Tibial nerve (tissue), 4 donors: ENCODE results near the gene LRRC27. TPM values are rescaled to one million over a fixed set of nuclear protein-coding genes. Genes with fewer than 3 reads are reported as not detected.

ENCODE experiments used
- DNase-seq, 2 donors: peaks; one replicate each; pipeline ENCODE4 v3.0.0-alpha.2; 2019; ENCODE audit warnings: low spot score in 2 of 2
- H3K27ac ChIP-seq, 4 donors: fragments of 200-600 bp; sonication (generic) in 3 of 4; one replicate each; pipeline ENCODE4 v1.5.1; 2017 to 2019; ENCODE audit warnings: mild to moderate bottlenecking in 1 of 4
- H3K27me3 ChIP-seq, 2 donors: fragments of 200-600 bp; sonication (generic) in 1 of 2; one replicate each; pipeline versions ENCODE4 v1.5.1 to v1.6.0; 2017 to 2019
- H3K36me3 ChIP-seq, 3 donors: fragments of 200-600 bp; sonication (generic); one replicate each; pipeline ENCODE4 v1.5.1; 2018 to 2019
- H3K4me1 ChIP-seq, 4 donors: fragments of 200-600 bp; sonication (generic) in 3 of 4; one replicate each; pipeline ENCODE4 v1.5.1; 2017 to 2019
- H3K4me3 ChIP-seq, 4 donors: fragments of 200-600 bp; sonication (generic) in 3 of 4; one replicate each; pipeline ENCODE4 v1.5.1; 2017 to 2019; ENCODE audit warnings: mild to moderate bottlenecking in 1 of 4, moderate library complexity in 1 of 4
- H3K9me3 ChIP-seq, 4 donors: fragments of 200-600 bp; sonication (generic) in 3 of 4; one replicate each; pipeline ENCODE4 v1.5.1; 2017 to 2019
- EP300 ChIP-seq, 2 donors: sonication (generic); formaldehyde crosslinking; IDR thresholded peaks; one replicate each; pipeline ENCODE4 v1.6.1; 2017; ENCODE audit warnings: antibody characterized with exemption in 2 of 2, mild to moderate bottlenecking in 1 of 2
- POLR2A ChIP-seq, 2 donors: fragments of 450-650 bp; IDR thresholded peaks; one replicate each; pipeline ENCODE4 v1.6.1; 2017; ENCODE audit warnings: antibody characterized with exemption in 2 of 2, mild to moderate bottlenecking in 2 of 2, moderate library complexity in 2 of 2
- WGBS, 2 donors: methylation state at CpG; one replicate each; pipeline ENCODE4 v1.1.5; 2018; 5-methylcytosine and 5-hydroxymethylcytosine counted together
- total RNA-seq, 4 donors: library from RNA; depleted of rRNA; stranded (reverse); fragments of >200 nt; gene quantifications; one replicate each; pipeline ENCODE4 v1.1.0, GENCODE V29; 2016
- TF ChIP-seq, protein P1 (sequence below), 5 experiments: fragments of 200-600 bp in 3 of 5; fragments of 450-650 bp in 2 of 5; sonication (generic) in 3 of 5; IDR thresholded peaks; one replicate each; pipeline ENCODE4 v1.5.1; 2016 to 2019; ENCODE audit warnings: antibody characterized with exemption in 5 of 5, mild to moderate bottlenecking in 3 of 5, moderate library complexity in 2 of 5

The LRRC27 gene
- total RNA-seq, 4 donors from 2014 or later: 10.1 to 21.6 (median 17.9) TPM

DNA sequence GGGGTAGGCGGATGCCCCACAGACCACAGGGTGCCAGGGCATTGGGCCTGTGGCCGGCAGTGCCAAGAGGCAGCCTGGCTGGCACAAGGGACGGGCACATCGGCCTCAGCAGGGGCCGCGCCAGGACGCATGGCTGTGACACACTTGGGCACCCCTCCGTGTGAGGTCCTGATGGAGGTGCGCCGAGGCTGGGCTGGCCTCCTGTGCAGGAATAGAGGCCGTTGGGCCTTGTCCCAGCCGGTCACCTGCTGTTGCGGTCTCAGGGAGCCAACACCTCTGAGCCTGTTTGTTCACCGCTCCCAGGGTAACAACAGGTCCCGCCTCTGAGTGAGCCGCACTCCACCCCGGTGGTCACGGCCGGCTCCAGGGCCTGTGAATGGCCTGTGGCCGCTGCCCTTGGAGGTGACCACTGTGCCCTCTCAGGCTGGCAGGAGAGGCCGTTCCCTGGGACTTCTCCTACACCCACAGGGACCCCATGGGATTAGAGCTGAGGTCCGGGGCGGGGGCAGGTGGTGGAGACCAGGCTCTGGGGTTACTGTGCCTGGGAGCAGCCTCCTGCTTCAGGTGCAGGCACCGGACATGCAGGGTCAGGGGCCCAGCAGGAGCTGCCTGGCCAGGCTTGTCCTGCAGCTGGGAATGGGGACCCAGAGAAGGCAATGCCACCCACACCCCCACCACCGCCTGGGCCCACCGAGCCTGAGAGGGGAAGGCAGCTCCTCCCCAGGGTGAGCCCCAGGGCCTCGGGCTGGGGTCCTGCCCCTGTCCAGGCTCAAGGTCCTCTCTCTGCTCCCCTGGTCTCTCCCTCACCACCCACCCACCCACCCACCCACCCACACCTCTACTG lies 77.1 kb downstream of the LRRC27 start:
- Histone ChIP-seq H3K36me3 (peaks cover 0 to 31% (median 0%) of the 10 kb centered on the region in 3 donors), H3K27me3 (no peaks in the 10 kb centered on the region), H3K4me3 (peak overlapping the region in 1 of 4 donors; percentile 16), H3K9me3 (no peaks in the 10 kb centered on the region), H3K27ac (peak overlapping the region in 3 of 4 donors; percentile 72 to 85 (median 82)), H3K4me1 (peaks cover 0 to 60% (median 38%) of the 10 kb centered on the region in 4 donors)
- WGBS, 2 donors: 86 to 88% methylated on average over 10 to 12 of the region's 27 CpGs
- TF ChIP-seq POLR2A (IDR thresholded peaks at IDR 0.05) (no peak), EP300 (IDR thresholded peaks at IDR 0.05) (no peak)
- TF ChIP-seq, protein P1, sequence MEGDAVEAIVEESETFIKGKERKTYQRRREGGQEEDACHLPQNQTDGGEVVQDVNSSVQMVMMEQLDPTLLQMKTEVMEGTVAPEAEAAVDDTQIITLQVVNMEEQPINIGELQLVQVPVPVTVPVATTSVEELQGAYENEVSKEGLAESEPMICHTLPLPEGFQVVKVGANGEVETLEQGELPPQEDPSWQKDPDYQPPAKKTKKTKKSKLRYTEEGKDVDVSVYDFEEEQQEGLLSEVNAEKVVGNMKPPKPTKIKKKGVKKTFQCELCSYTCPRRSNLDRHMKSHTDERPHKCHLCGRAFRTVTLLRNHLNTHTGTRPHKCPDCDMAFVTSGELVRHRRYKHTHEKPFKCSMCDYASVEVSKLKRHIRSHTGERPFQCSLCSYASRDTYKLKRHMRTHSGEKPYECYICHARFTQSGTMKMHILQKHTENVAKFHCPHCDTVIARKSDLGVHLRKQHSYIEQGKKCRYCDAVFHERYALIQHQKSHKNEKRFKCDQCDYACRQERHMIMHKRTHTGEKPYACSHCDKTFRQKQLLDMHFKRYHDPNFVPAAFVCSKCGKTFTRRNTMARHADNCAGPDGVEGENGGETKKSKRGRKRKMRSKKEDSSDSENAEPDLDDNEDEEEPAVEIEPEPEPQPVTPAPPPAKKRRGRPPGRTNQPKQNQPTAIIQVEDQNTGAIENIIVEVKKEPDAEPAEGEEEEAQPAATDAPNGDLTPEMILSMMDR (IDR thresholded peaks at IDR 0.05): no peak
- no peak for DNase-seq

DNA sequence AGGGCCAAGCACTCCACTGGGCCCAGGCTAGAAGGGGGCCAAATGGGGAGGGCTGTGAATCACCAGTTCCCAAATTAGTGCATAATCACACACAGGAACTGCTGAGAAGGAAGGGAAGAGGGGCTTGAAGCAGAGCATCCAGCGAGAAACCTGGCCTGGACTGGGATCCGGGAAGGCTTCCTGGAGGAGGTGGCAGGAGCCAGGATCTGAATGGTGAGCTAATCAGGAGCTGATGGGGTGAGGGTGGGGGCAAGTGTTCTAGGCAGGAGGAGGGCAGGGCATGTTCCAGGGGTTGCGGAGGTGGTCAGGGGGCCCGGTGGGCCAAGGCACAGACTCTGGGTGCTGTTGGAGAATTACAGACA lies 77.7 kb downstream of the LRRC27 start:
- H3K4me1 ChIP-seq: peaks cover 0 to 66% (median 40%) of the 10 kb centered on the region in 4 donors
- no peak overlapping the region for H3K4me3 ChIP-seq

DNA sequence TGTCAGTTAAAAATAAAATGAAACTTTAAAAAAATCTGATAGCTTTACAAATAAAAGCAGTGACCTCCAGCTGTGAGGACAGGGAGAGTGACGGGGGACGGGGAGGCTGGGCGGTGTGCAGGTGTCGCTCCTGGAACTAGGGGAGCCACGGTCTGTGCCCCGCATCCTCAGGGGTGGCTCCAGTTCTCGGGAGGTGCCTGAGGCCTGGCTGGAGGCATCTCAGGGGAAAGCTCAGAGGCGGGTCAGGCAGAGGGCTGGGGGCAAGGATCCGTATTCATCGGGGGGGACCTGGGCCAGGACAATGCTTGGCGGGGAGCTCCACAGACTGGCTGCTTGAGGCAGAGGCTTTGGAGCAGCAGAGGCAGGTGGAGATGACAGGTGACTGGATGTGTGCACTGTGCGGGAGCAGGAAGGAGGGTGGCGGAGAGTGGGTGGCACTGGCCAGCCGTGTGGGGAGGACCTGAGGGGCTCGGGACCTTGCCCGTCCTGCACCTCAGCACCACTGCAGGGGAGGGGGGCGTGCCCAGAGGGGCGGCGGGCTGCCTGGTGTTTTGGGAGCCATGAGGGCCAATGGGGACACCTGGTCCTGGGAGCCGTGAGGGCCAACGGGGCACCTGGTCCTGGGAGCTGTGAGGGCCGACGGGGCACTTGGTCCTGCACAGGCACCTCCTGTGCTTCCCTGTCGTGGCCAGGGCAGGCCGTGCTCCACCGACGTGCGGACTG lies 78.2 kb downstream of the LRRC27 start:
- Histone ChIP-seq H3K4me1 (peaks cover 0 to 71% (median 40%) of the 10 kb centered on the region in 4 donors), H3K4me3 (no peak overlapping the region)
- 94% methylated on average over 21 to 22 of the region's 28 CpGs for WGBS, 2 donors

More for the DNA sequence above, 77.7 kb downstream of the LRRC27 start:
- Histone ChIP-seq H3K27ac (no peak overlapping the region), H3K9me3 (no peaks in the 10 kb centered on the region), H3K36me3 (peaks cover 0 to 27% (median 0%) of the 10 kb centered on the region in 3 donors), H3K27me3 (no peaks in the 10 kb centered on the region)
- TF ChIP-seq EP300 (IDR thresholded peaks at IDR 0.05): no peak
- TF ChIP-seq POLR2A (IDR thresholded peaks at IDR 0.05): no peak
- TF ChIP-seq, protein P1 (IDR thresholded peaks at IDR 0.05): no peak
- WGBS, 2 donors: 88 to 92% methylated on average over 4 of the region's 4 CpGs
- no peak for DNase-seq

DNA sequence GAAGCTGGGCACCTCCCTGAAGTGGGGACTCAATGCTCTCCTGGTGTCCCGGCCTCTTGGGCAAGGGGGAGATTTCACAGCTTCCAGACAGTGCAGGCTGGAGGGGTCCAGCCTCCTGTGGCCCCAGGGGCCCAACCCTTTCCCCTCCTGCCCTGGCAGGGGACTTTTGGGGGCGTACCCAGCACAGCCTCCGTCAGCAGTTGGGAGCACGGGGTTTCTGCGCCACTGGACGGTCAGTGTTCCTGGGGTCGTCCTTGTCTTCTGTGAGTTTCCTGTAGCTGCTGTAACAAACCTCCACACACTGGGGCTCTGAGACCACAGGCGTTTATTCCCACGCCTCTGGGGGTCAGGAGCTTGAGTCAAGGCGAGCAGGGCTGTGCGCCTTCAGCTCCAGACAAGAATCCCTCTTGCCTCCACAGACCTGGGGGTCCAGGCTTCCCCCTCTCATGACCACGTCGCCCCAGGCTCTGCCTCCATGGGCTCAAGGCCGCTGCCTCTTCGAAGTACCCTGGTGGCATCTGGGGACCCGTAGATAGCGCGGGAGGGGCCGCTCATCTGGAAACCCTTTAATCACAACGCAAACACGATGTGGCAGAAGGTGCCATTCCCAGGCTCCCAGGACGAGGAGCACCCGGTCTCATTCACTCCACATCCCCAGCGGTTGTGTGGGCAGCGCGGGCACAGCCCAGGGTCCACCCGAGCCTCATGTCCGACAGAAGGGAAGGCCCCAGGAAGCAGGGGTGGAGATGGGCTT lies 79.0 kb downstream of the LRRC27 start:
- 79 to 88% methylated on average over 26 to 27 of the region's 28 CpGs for WGBS, 2 donors
- Histone ChIP-seq H3K4me1 (peaks cover 0 to 71% (median 40%) of the 10 kb centered on the region in 4 donors), H3K4me3 (peak overlapping the region in 1 of 4 donors; percentile 3), H3K36me3 (peaks cover 0 to 14% (median 0%) of the 10 kb centered on the region in 3 donors), H3K27ac (peak overlapping the region in 3 of 4 donors; percentile 65 to 84 (median 75)), H3K9me3 (no peaks in the 10 kb centered on the region), H3K27me3 (no peaks in the 10 kb centered on the region)
- TF ChIP-seq POLR2A (IDR thresholded peaks at IDR 0.05) (no peak), EP300 (IDR thresholded peaks at IDR 0.05) (no peak)
- TF ChIP-seq, protein P1 (IDR thresholded peaks at IDR 0.05): no peak
- no peak for DNase-seq

More for the DNA sequence above, 78.2 kb downstream of the LRRC27 start:
- DNase-seq: no peak
- H3K9me3 ChIP-seq: no peaks in the 10 kb centered on the region
- H3K27ac ChIP-seq: peak overlapping the region in 2 of 4 donors; percentile 75 to 84
- H3K36me3 ChIP-seq: peaks cover 0 to 21% (median 0%) of the 10 kb centered on the region in 3 donors
- no peaks in the 10 kb centered on the region for H3K27me3 ChIP-seq
- TF ChIP-seq EP300 (IDR thresholded peaks at IDR 0.05) (no peak), POLR2A (IDR thresholded peaks at IDR 0.05) (no peak)
- TF ChIP-seq, protein P1 (IDR thresholded peaks at IDR 0.05): no peak
